DOHH2 (cell line): Measurements from ENCODE around the gene SCLY.

ENCODE experiments used
- CTCF ChIP-seq: fragments of 200-600 bp; sonication (generic); IDR thresholded peaks from one replicate; pipeline ENCODE4 v1.5.1; 2014; ENCODE audit warnings: antibody characterized with exemption, mild to moderate bottlenecking, low read depth, low read length; ENCODE audit not compliant: poor library complexity, severe bottlenecking
- EZH2phosphoT487 ChIP-seq: fragments of 200-600 bp; sonication (generic); IDR thresholded peaks from 2 replicates; pipeline ENCODE4 v1.6.1; 2017; ENCODE audit warnings: borderline replicate concordance, mild to moderate bottlenecking, antibody characterized with exemption, low read length, moderate library complexity, mixed read lengths

GRCh38 chr2:238105506-238106338, 44.9 kb downstream of the SCLY start:
- TF ChIP-seq CTCF: no peak
- no peak for TF ChIP-seq EZH2phosphoT487
